ENCODE results near the gene ZDHHC14.

DNA sequence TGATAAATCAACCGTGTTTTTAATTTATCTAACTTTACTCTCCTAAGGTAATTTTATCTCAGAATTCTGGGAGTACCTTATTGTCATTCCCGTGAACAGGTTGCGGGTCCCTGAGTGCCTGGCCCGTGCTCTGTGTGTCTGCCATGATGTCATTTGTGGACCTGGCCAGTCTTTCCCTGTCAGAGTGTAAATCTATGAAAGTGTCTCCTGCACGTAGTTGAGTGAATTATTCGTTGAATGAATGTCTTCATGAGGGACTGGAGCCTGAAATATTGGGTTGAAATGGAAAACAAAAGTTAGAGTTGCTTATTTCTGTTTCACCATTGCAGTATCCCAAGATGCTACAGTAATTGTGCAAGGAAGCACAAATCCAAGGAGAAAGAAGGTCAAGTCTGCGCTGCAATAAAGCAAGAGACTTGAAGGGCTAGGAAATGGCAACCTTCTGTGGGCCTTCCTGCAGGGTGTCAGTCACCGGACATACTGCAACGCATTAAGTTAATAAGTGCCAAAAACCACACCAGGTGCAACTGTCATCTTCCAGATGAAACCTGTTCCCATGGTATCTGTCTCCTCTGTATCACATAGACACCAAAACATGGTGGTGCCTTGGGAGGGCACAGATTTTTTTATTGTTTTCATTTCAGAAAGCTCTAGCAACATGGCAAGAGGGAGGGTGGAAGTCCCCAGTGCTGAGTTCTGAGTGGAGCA lies 135.5 kb downstream of the ZDHHC14 start:
- TF ChIP-seq, protein P1, sequence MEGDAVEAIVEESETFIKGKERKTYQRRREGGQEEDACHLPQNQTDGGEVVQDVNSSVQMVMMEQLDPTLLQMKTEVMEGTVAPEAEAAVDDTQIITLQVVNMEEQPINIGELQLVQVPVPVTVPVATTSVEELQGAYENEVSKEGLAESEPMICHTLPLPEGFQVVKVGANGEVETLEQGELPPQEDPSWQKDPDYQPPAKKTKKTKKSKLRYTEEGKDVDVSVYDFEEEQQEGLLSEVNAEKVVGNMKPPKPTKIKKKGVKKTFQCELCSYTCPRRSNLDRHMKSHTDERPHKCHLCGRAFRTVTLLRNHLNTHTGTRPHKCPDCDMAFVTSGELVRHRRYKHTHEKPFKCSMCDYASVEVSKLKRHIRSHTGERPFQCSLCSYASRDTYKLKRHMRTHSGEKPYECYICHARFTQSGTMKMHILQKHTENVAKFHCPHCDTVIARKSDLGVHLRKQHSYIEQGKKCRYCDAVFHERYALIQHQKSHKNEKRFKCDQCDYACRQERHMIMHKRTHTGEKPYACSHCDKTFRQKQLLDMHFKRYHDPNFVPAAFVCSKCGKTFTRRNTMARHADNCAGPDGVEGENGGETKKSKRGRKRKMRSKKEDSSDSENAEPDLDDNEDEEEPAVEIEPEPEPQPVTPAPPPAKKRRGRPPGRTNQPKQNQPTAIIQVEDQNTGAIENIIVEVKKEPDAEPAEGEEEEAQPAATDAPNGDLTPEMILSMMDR (IDR thresholded peaks at IDR 0.05): no peak
- no peak for TF ChIP-seq POLR2A (IDR thresholded peaks at IDR 0.05)

Data from Peyer's patch (tissue), 4 donors.